IPS DF 6.9 (cell line): ENCODE measurements around the gene JAG2.

ENCODE experiments used
- DNase-seq: peaks from one replicate; pipeline ENCODE4 v3.0.0-alpha.2; 2013; ENCODE audit warnings: low read depth, low spot score
- H3K27ac ChIP-seq: one replicate; pipeline ENCODE4 v1.5.1; 2013; ENCODE audit warnings: low read length, control low read depth
- H3K27me3 ChIP-seq: 2 replicates; pipeline ENCODE4 v1.6.1; 2013; ENCODE audit warnings: mild to moderate bottlenecking, low read length; ENCODE audit not compliant: control insufficient read depth, insufficient read depth
- H3K36me3 ChIP-seq: 2 replicates; pipeline ENCODE4 v1.6.1; 2013; ENCODE audit warnings: low read length; ENCODE audit not compliant: control insufficient read depth, insufficient read depth
- H3K4me1 ChIP-seq: 2 replicates; pipeline ENCODE4 v1.6.1; 2013; ENCODE audit warnings: low read length; ENCODE audit not compliant: control insufficient read depth, insufficient read depth
- H3K4me3 ChIP-seq: 2 replicates; pipeline ENCODE4 v1.5.1; 2013; ENCODE audit warnings: mild to moderate bottlenecking, low read length
- H3K9me3 ChIP-seq: 2 replicates; pipeline ENCODE4 v1.6.1; 2013; ENCODE audit warnings: low read length, inconsistent platforms; ENCODE audit not compliant: control insufficient read depth, insufficient read depth
- WGBS: extraction: QIAGEN DNeasy Blood & Tissue Kit; methylation state at CpG from one replicate; pipeline ENCODE4 v1.1.7; 2013; ENCODE audit warnings: mixed read lengths, missing lambda C conversion rate; ENCODE audit not compliant: insufficient read length, insufficient coverage; 5-methylcytosine and 5-hydroxymethylcytosine counted together

JAG2 gene

GRCh38 chr14:105204206-105204930 lies 35.8 kb upstream of the JAG2 start:
- Histone ChIP-seq H3K4me3 (no peak overlapping the region), H3K4me1 (peaks cover 2% of the 10 kb centered on the region; the same call in 1 of the 2 replicates), H3K36me3 (peaks cover 3% of the 10 kb centered on the region; the same call in 1 of the 2 replicates), H3K9me3 (no peaks in the 10 kb centered on the region), H3K27ac (no peak overlapping the region), H3K27me3 (no peaks in the 10 kb centered on the region)
- DNase-seq = no peak
- no CpG with 5 or more reads among the region's 24 CpGs for WGBS

- Histone ChIP-seq H3K4me3 (no peak overlapping the region), H3K27ac (no peak overlapping the region), H3K27me3 (no peaks in the 10 kb centered on the region), H3K9me3 (no peaks in the 10 kb centered on the region), H3K36me3 (peaks cover 3% of the 10 kb centered on the region; the same call in 1 of the 2 replicates), H3K4me1 (peaks cover 2% of the 10 kb centered on the region; the same call in 1 of the 2 replicates)
- no CpG with 5 or more reads among the region's 6 CpGs for WGBS
- DNase-seq = no peak
Measured at GRCh38 chr14:105203701-105204100, 35.1 kb upstream of the JAG2 start.

- Histone ChIP-seq H3K9me3 (no peaks in the 10 kb centered on the region), H3K4me3 (no peak overlapping the region), H3K36me3 (peaks cover 3% of the 10 kb centered on the region; the same call in 1 of the 2 replicates), H3K27me3 (no peaks in the 10 kb centered on the region), H3K27ac (no peak overlapping the region), H3K4me1 (peaks cover 2% of the 10 kb centered on the region; the same call in 1 of the 2 replicates)
- no peak for DNase-seq
- WGBS = no CpG with 5 or more reads among the region's 18 CpGs
Measured at GRCh38 chr14:105203057-105203531, 34.5 kb upstream of the JAG2 start.

- peaks cover 3% of the 10 kb centered on the region; the same call in 1 of the 2 replicates for H3K36me3 ChIP-seq
- H3K27me3 ChIP-seq = no peaks in the 10 kb centered on the region
- no CpG with 5 or more reads among the region's 20 CpGs for WGBS
- peaks cover 2% of the 10 kb centered on the region; the same call in 1 of the 2 replicates for H3K4me1 ChIP-seq
- H3K9me3 ChIP-seq = no peaks in the 10 kb centered on the region
- no peak for DNase-seq
- H3K4me3 ChIP-seq = no peak overlapping the region
- no peak overlapping the region for H3K27ac ChIP-seq
Measured at GRCh38 chr14:105201925-105202513, 33.4 kb upstream of the JAG2 start.

GRCh38 chr14:105201156-105201924 lies 32.8 kb upstream of the JAG2 start:
- no CpG with 5 or more reads among the region's 28 CpGs for WGBS
- no peak overlapping the region for H3K27ac ChIP-seq

GRCh38 chr14:105200641-105201040 lies 32.1 kb upstream of the JAG2 start:
- Histone ChIP-seq H3K9me3 (no peaks in the 10 kb centered on the region), H3K4me1 (peaks cover 6% of the 10 kb centered on the region; the same call in 1 of the 2 replicates), H3K27ac (no peak overlapping the region), H3K27me3 (no peaks in the 10 kb centered on the region), H3K36me3 (peaks cover 3% of the 10 kb centered on the region; the same call in 1 of the 2 replicates), H3K4me3 (no peak overlapping the region)
- WGBS = no CpG with 5 or more reads among the region's 16 CpGs
- no peak for DNase-seq

More at GRCh38 chr14:105201156-105201924, 32.8 kb upstream of the JAG2 start:
- Histone ChIP-seq H3K4me3 (no peak overlapping the region), H3K4me1 (peaks cover 2% of the 10 kb centered on the region; the same call in 1 of the 2 replicates), H3K9me3 (no peaks in the 10 kb centered on the region), H3K27me3 (no peaks in the 10 kb centered on the region), H3K36me3 (peaks cover 3% of the 10 kb centered on the region; the same call in 1 of the 2 replicates)
- no peak for DNase-seq

- WGBS = no CpG with 5 or more reads among the region's 10 CpGs
- Histone ChIP-seq H3K4me3 (no peak overlapping the region), H3K27ac (no peak overlapping the region), H3K4me1 (peaks cover 6% of the 10 kb centered on the region; the same call in 1 of the 2 replicates), H3K36me3 (peaks cover 3% of the 10 kb centered on the region; the same call in 1 of the 2 replicates), H3K9me3 (no peaks in the 10 kb centered on the region), H3K27me3 (no peaks in the 10 kb centered on the region)
- DNase-seq = no peak
Measured at GRCh38 chr14:105200074-105200473, 31.5 kb upstream of the JAG2 start.

- no peak for DNase-seq
- no peaks in the 10 kb centered on the region for H3K9me3 ChIP-seq
- H3K4me1 ChIP-seq = peaks cover 6% of the 10 kb centered on the region; the same call in 1 of the 2 replicates
- H3K27me3 ChIP-seq = no peaks in the 10 kb centered on the region
- no peak overlapping the region for H3K27ac ChIP-seq
- H3K4me3 ChIP-seq = no peak overlapping the region
- no CpG with 5 or more reads among the region's 18 CpGs for WGBS
- no peaks in the 10 kb centered on the region for H3K36me3 ChIP-seq
Measured at GRCh38 chr14:105199093-105199492, 30.5 kb upstream of the JAG2 start.

- no CpG with 5 or more reads among the region's 4 CpGs for WGBS
- Histone ChIP-seq H3K36me3 (no peaks in the 10 kb centered on the region), H3K9me3 (no peaks in the 10 kb centered on the region), H3K4me1 (peaks cover 8% of the 10 kb centered on the region; the same call in 1 of the 2 replicates), H3K4me3 (no peak overlapping the region), H3K27ac (no peak overlapping the region), H3K27me3 (no peaks in the 10 kb centered on the region)
- DNase-seq = no peak
Measured at GRCh38 chr14:105198588-105198987, 30.0 kb upstream of the JAG2 start.

- Histone ChIP-seq H3K27ac (no peak overlapping the region), H3K4me3 (no peak overlapping the region), H3K36me3 (no peaks in the 10 kb centered on the region), H3K27me3 (no peaks in the 10 kb centered on the region), H3K4me1 (peaks cover 9% of the 10 kb centered on the region; the same call in 1 of the 2 replicates), H3K9me3 (no peaks in the 10 kb centered on the region)
- WGBS = no CpG with 5 or more reads among the region's 15 CpGs
- no peak for DNase-seq
Measured at GRCh38 chr14:105197211-105197641, 28.6 kb upstream of the JAG2 start.
